Suprapubic skin (tissue), 4 donors: Measurements from ENCODE around the gene DEGS1. TPM values are rescaled to one million over a fixed set of nuclear protein-coding genes. Genes with fewer than 3 reads are reported as not detected.

Source experiments
- DNase-seq, 2 donors: peaks; one replicate each; pipeline ENCODE4 v3.0.0-alpha.2; 2019; ENCODE audit warnings: low spot score in 2 of 2
- H3K27ac ChIP-seq: fragments of 200-600 bp; sonication (generic); one replicate; pipeline ENCODE4 v1.5.1; 2019
- H3K27me3 ChIP-seq: fragments of 200-600 bp; sonication (generic); one replicate; pipeline ENCODE4 v1.5.1; 2019
- H3K36me3 ChIP-seq: fragments of 200-600 bp; sonication (generic); one replicate; pipeline ENCODE4 v1.5.1; 2019
- H3K4me1 ChIP-seq: fragments of 200-600 bp; sonication (generic); one replicate; pipeline ENCODE4 v1.5.1; 2019
- H3K4me3 ChIP-seq: fragments of 200-600 bp; sonication (generic); one replicate; pipeline ENCODE4 v1.5.1; 2019; ENCODE audit warnings: mild to moderate bottlenecking
- H3K9me3 ChIP-seq: fragments of 200-600 bp; sonication (generic); one replicate; pipeline ENCODE4 v1.5.1; 2019
- CTCF ChIP-seq, 2 donors: fragments of 200-600 bp in 1 of 2; fragments of 450-650 bp in 1 of 2; sonication (generic) in 1 of 2; IDR thresholded peaks; one replicate each; pipeline ENCODE4 v1.5.1; 2016 to 2019; ENCODE audit warnings: antibody characterized with exemption in 2 of 2, mild to moderate bottlenecking in 1 of 2, moderate library complexity in 1 of 2
- EP300 ChIP-seq: sonication (generic); formaldehyde crosslinking; IDR thresholded peaks from one replicate; pipeline ENCODE4 v1.6.1; 2017; ENCODE audit warnings: antibody characterized with exemption
- POLR2A ChIP-seq, 2 donors: fragments of 450-650 bp; IDR thresholded peaks; one replicate each; pipeline ENCODE4 v1.6.1; 2017; ENCODE audit warnings: antibody characterized with exemption in 2 of 2, mild to moderate bottlenecking in 2 of 2, moderate library complexity in 2 of 2
- POLR2AphosphoS5 ChIP-seq, 3 donors: sonication (generic); formaldehyde crosslinking; IDR thresholded peaks; one replicate each; pipeline ENCODE4 v1.6.1; 2017; ENCODE audit warnings: antibody characterized with exemption in 3 of 3
- WGBS: methylation state at CpG from one replicate; pipeline ENCODE4 v1.1.5; 2018; 5-methylcytosine and 5-hydroxymethylcytosine counted together
- total RNA-seq, 4 donors: library from RNA; depleted of rRNA; stranded (reverse); fragments of >200 nt; gene quantifications; one replicate each; pipeline ENCODE4 v1.1.0, GENCODE V29; 2016

DEGS1 gene
- 100 to 1,000 TPM; 363 to 847 (median 705) TPM for total RNA-seq

GRCh38 chr1:224182866-224183590 lies at the start of gene DEGS1:
Gene DEGS1 (plus strand): TSS chr1:224183240. CDS start chr1:224183337, 97 bp downstream.
- Histone ChIP-seq H3K27ac (peak within 1 kb of the TSS; percentile 98), H3K36me3 (no peaks in the 10 kb centered on the region), H3K4me3 (peak within 1 kb of the TSS; percentile 99), H3K9me3 (no peaks in the 10 kb centered on the region), H3K27me3 (no peaks in the 10 kb centered on the region), H3K4me1 (peaks cover 49% of the 10 kb centered on the region)
- DNase-seq: peak; percentile 89 to 90
- WGBS: 0% methylated on average over 42 of the region's 94 CpGs
- peak; percentile 78 to 88 for TF ChIP-seq POLR2A (IDR thresholded peaks at IDR 0.05)
- TF ChIP-seq POLR2AphosphoS5 (IDR thresholded peaks at IDR 0.05): peak in 2 of 3 donors; percentile 30 to 68
- no peak for TF ChIP-seq CTCF (IDR thresholded peaks at IDR 0.05)

- Histone ChIP-seq H3K27ac (no peak overlapping the region), H3K4me3 (no peak overlapping the region), H3K4me1 (no peaks in the 10 kb centered on the region), H3K9me3 (no peaks in the 10 kb centered on the region), H3K27me3 (no peaks in the 10 kb centered on the region), H3K36me3 (peaks cover 61% of the 10 kb centered on the region)
- no peak for DNase-seq
- 62% methylated on average over 5 of the region's 5 CpGs for WGBS
- TF ChIP-seq EP300: no peak
These were observed 49.2 kb upstream of the DEGS1 start for GRCh38 chr1:224133741-224134299.

- Histone ChIP-seq H3K4me3 (no peak overlapping the region), H3K27ac (no peak overlapping the region), H3K9me3 (no peaks in the 10 kb centered on the region), H3K27me3 (no peaks in the 10 kb centered on the region), H3K36me3 (peaks cover 60% of the 10 kb centered on the region), H3K4me1 (no peaks in the 10 kb centered on the region)
- no peak for TF ChIP-seq POLR2A (IDR thresholded peaks at IDR 0.05)
- TF ChIP-seq EP300: no peak
- no peak for TF ChIP-seq CTCF (IDR thresholded peaks at IDR 0.05)
- no peak for TF ChIP-seq POLR2AphosphoS5 (IDR thresholded peaks at IDR 0.05)
- DNase-seq: no peak
These were observed 45.5 kb upstream of the DEGS1 start for GRCh38 chr1:224137518-224137917.

GRCh38 chr1:224138198-224138597 lies 44.8 kb upstream of the DEGS1 start:
- 75% methylated on average over 3 of the region's 3 CpGs for WGBS
- TF ChIP-seq CTCF (IDR thresholded peaks at IDR 0.05) (no peak), POLR2A (IDR thresholded peaks at IDR 0.05) (no peak), POLR2AphosphoS5 (IDR thresholded peaks at IDR 0.05) (no peak), EP300 (no peak)
- Histone ChIP-seq H3K27me3 (no peaks in the 10 kb centered on the region), H3K4me1 (no peaks in the 10 kb centered on the region), H3K4me3 (no peak overlapping the region), H3K27ac (no peak overlapping the region), H3K9me3 (no peaks in the 10 kb centered on the region), H3K36me3 (peaks cover 58% of the 10 kb centered on the region)
- no peak for DNase-seq

GRCh38 chr1:224141693-224142092 lies 41.3 kb upstream of the DEGS1 start:
- TF ChIP-seq CTCF (IDR thresholded peaks at IDR 0.05) (no peak), EP300 (no peak), POLR2A (IDR thresholded peaks at IDR 0.05) (no peak), POLR2AphosphoS5 (IDR thresholded peaks at IDR 0.05) (no peak)
- H3K36me3 ChIP-seq: peaks cover 45% of the 10 kb centered on the region
- H3K4me1 ChIP-seq: no peaks in the 10 kb centered on the region

More at GRCh38 chr1:224141693-224142092, 41.3 kb upstream of the DEGS1 start:
- H3K9me3 ChIP-seq: no peaks in the 10 kb centered on the region
- H3K4me3 ChIP-seq: no peak overlapping the region
- no peak for DNase-seq
- no peaks in the 10 kb centered on the region for H3K27me3 ChIP-seq
- WGBS: 94% methylated on average over 3 of the region's 3 CpGs
- no peak overlapping the region for H3K27ac ChIP-seq
